Mesendoderm (in vitro differentiated cells): ENCODE measurements around the gene CMPK2. TPM values are rescaled to one million over a fixed set of nuclear protein-coding genes. Genes with fewer than 3 reads are reported as not detected.

ENCODE experiments used
- DNase-seq: peaks from one replicate; pipeline ENCODE4 v3.0.0; 2013
- H2AK5ac ChIP-seq: 2 replicates; pipeline ENCODE4 v1.6.1; 2013; ENCODE audit warnings: low read length, inconsistent platforms
- H2BK120ac ChIP-seq: 2 replicates; pipeline ENCODE4 v1.6.1; 2013; ENCODE audit warnings: low read depth, mild to moderate bottlenecking, low read length, moderate library complexity, mixed read lengths
- H2BK15ac ChIP-seq: replicated peaks from 2 replicates; pipeline ENCODE4 v1.6.1; 2013; ENCODE audit warnings: low read depth, mild to moderate bottlenecking, moderate library complexity
- H2BK5ac ChIP-seq: 2 replicates; pipeline ENCODE4 v1.6.1; 2013; ENCODE audit warnings: low read length, inconsistent platforms
- H3K18ac ChIP-seq: 2 replicates; pipeline ENCODE4 v1.6.1; 2013; ENCODE audit warnings: mild to moderate bottlenecking, low read length, mixed read lengths
- H3K23ac ChIP-seq: one replicate; pipeline ENCODE4 v1.6.1; 2013; ENCODE audit warnings: low read length
- H3K27ac ChIP-seq: 2 replicates; pipeline ENCODE4 v1.5.1; 2013; ENCODE audit warnings: low read depth, mild to moderate bottlenecking, inconsistent platforms, low read length, moderate library complexity
- H3K27me3 ChIP-seq: 2 replicates; pipeline ENCODE4 v1.6.1; 2013; ENCODE audit warnings: low read length, control low read depth, mild to moderate bottlenecking, inconsistent platforms; ENCODE audit not compliant: insufficient read depth, poor library complexity
- H3K36me3 ChIP-seq: 2 replicates; pipeline ENCODE4 v1.6.1; 2013; ENCODE audit warnings: low read length, inconsistent platforms; ENCODE audit not compliant: control insufficient read depth, insufficient read depth
- H3K4ac ChIP-seq: one replicate; pipeline ENCODE4 v1.6.1; 2013; ENCODE audit warnings: low read depth, mild to moderate bottlenecking, low read length, moderate library complexity
- H3K4me1 ChIP-seq: 2 replicates; pipeline ENCODE4 v1.6.1; 2013; ENCODE audit warnings: low read depth, low read length, inconsistent platforms; ENCODE audit not compliant: control insufficient read depth
- H3K4me2 ChIP-seq: 2 replicates; pipeline ENCODE4 v1.6.1; 2013; ENCODE audit warnings: low read length
- H3K4me3 ChIP-seq: 2 replicates; pipeline ENCODE4 v1.5.1; 2013; ENCODE audit warnings: mild to moderate bottlenecking, low read length
- H3K56ac ChIP-seq: one replicate; pipeline ENCODE4 v1.6.1; 2013; ENCODE audit warnings: low read length
- H3K79me1 ChIP-seq: 2 replicates; pipeline ENCODE4 v1.6.1; 2013; ENCODE audit warnings: low read length, inconsistent platforms
- H3K79me2 ChIP-seq: 2 replicates; pipeline ENCODE4 v1.6.1; 2013; ENCODE audit warnings: mild to moderate bottlenecking, low read length; ENCODE audit not compliant: control insufficient read depth, insufficient read depth
- H3K9ac ChIP-seq: 2 replicates; pipeline ENCODE4 v1.6.1; 2013; ENCODE audit warnings: low read length, inconsistent platforms
- H4K5ac ChIP-seq: one replicate; pipeline ENCODE4 v1.6.1; 2013; ENCODE audit warnings: low read length
- H4K8ac ChIP-seq: one replicate; pipeline ENCODE4 v1.6.1; 2013; ENCODE audit warnings: low read depth, mild to moderate bottlenecking, control low read depth, low read length, moderate library complexity
- WGBS: extraction: QIAGEN DNeasy Blood & Tissue Kit; methylation state at CpG from one replicate; pipeline ENCODE4 v1.1.7; 2013; ENCODE audit warnings: low lambda C conversion rate, missing lambda C conversion rate; ENCODE audit not compliant: insufficient coverage; ENCODE audit errors: extremely low coverage; 5-methylcytosine and 5-hydroxymethylcytosine counted together
- polyA plus RNA-seq, 2 experiments: library from polyadenylated mRNA; stranded (reverse); fragments of 200-250 nt; gene quantifications; one replicate each; pipeline ENCODE4 v1.2.3, GENCODE V29; 2013

CMPK2 gene
- 0.42 TPM for polyA plus RNA-seq (2013, experiment 1 of 2)
- 0.41 TPM for polyA plus RNA-seq (2013, experiment 2 of 2)

- no peak within 1 kb of the TSS for H2BK120ac ChIP-seq
- peak within 1 kb of the TSS; percentile 29 for H3K18ac ChIP-seq
- H3K27me3 ChIP-seq, result no peaks in the 10 kb centered on the region
- H2AK5ac ChIP-seq, result no peak within 1 kb of the TSS
- no peak within 1 kb of the TSS for H4K8ac ChIP-seq
- no peak within 1 kb of the TSS for H3K4ac ChIP-seq
- H3K79me2 ChIP-seq, result no peaks in the 10 kb centered on the region
- peak within 1 kb of the TSS; percentile 22 for H3K4me3 ChIP-seq
- H2BK15ac ChIP-seq, result no peak within 1 kb of the TSS
- DNase-seq, result peak; percentile 65
- H3K4me2 ChIP-seq, result peak within 1 kb of the TSS; percentile 91
- no peaks in the 10 kb centered on the region for H3K79me1 ChIP-seq
- no peak within 1 kb of the TSS for H2BK5ac ChIP-seq
- no peak within 1 kb of the TSS for H3K27ac ChIP-seq
- no CpG with 5 or more reads among the region's 115 CpGs for WGBS
- no peaks in the 10 kb centered on the region for H3K4me1 ChIP-seq
- peak within 1 kb of the TSS; percentile 57 for H3K9ac ChIP-seq
- peak within 1 kb of the TSS; percentile 75 for H3K56ac ChIP-seq
- H3K23ac ChIP-seq, result peak within 1 kb of the TSS; percentile 80
- no peaks in the 10 kb centered on the region for H3K36me3 ChIP-seq
- H4K5ac ChIP-seq, result no peak within 1 kb of the TSS
Measured at GRCh38 chr2:6865346-6866274, at the start of gene CMPK2. TSS of gene CMPK2 (minus strand) at chr2:6865907. CDS start at chr2:6865696, 211 bp downstream.

GRCh38 chr2:6915399-6915798 lies 49.7 kb upstream of the CMPK2 start:
- DNase-seq, result no peak
- Histone ChIP-seq H3K36me3 (no peaks in the 10 kb centered on the region), H2BK15ac (no peak overlapping the region), H3K56ac (no peak overlapping the region), H2BK5ac (no peak overlapping the region), H3K4ac (no peak overlapping the region), H2AK5ac (no peak overlapping the region), H4K5ac (no peak overlapping the region), H3K4me2 (no peak overlapping the region), H3K4me1 (peaks cover 4% of the 10 kb centered on the region), H3K18ac (no peak overlapping the region), H3K23ac (no peak overlapping the region), H3K4me3 (no peak overlapping the region), H2BK120ac (no peak overlapping the region), H3K79me2 (no peaks in the 10 kb centered on the region), H3K27ac (no peak overlapping the region), H3K27me3 (no peaks in the 10 kb centered on the region), H3K79me1 (peaks cover 2% of the 10 kb centered on the region), H4K8ac (no peak overlapping the region), H3K9ac (no peak overlapping the region)
- WGBS, result no CpG with 5 or more reads among the region's 2 CpGs

GRCh38 chr2:6914828-6915227 lies 49.1 kb upstream of the CMPK2 start:
- Histone ChIP-seq H4K8ac (no peak overlapping the region), H3K4ac (no peak overlapping the region), H3K23ac (no peak overlapping the region), H3K36me3 (no peaks in the 10 kb centered on the region), H3K27ac (no peak overlapping the region), H3K4me3 (no peak overlapping the region), H4K5ac (no peak overlapping the region), H2BK5ac (no peak overlapping the region), H3K18ac (no peak overlapping the region), H3K27me3 (no peaks in the 10 kb centered on the region), H3K79me1 (peaks cover 2% of the 10 kb centered on the region), H3K79me2 (no peaks in the 10 kb centered on the region), H3K4me2 (no peak overlapping the region), H2BK120ac (no peak overlapping the region), H3K56ac (no peak overlapping the region), H3K4me1 (peaks cover 4% of the 10 kb centered on the region), H2AK5ac (no peak overlapping the region), H3K9ac (no peak overlapping the region), H2BK15ac (no peak overlapping the region)
- no CpG with 5 or more reads among the region's 3 CpGs for WGBS
- DNase-seq, result no peak

GRCh38 chr2:6913415-6914157 lies 47.9 kb upstream of the CMPK2 start:
- Histone ChIP-seq H3K4me2 (no peak overlapping the region), H3K79me2 (no peaks in the 10 kb centered on the region), H4K5ac (no peak overlapping the region), H3K27me3 (no peaks in the 10 kb centered on the region), H3K4ac (no peak overlapping the region), H3K27ac (no peak overlapping the region), H3K9ac (no peak overlapping the region), H2BK120ac (no peak overlapping the region), H2BK5ac (no peak overlapping the region), H3K4me3 (no peak overlapping the region), H2AK5ac (no peak overlapping the region), H3K23ac (no peak overlapping the region), H3K56ac (no peak overlapping the region), H3K18ac (no peak overlapping the region), H2BK15ac (no peak overlapping the region), H3K4me1 (no peaks in the 10 kb centered on the region), H3K79me1 (no peaks in the 10 kb centered on the region), H3K36me3 (no peaks in the 10 kb centered on the region), H4K8ac (no peak overlapping the region)
- no CpG with 5 or more reads among the region's 9 CpGs for WGBS
- no peak for DNase-seq

GRCh38 chr2:6911721-6912120 lies 46.0 kb upstream of the CMPK2 start:
- Histone ChIP-seq H4K8ac (no peak overlapping the region), H2BK5ac (no peak overlapping the region), H3K4ac (no peak overlapping the region), H3K4me2 (no peak overlapping the region), H4K5ac (no peak overlapping the region), H3K27ac (no peak overlapping the region), H3K79me1 (no peaks in the 10 kb centered on the region), H3K18ac (no peak overlapping the region), H3K27me3 (no peaks in the 10 kb centered on the region), H3K9ac (no peak overlapping the region), H3K4me1 (no peaks in the 10 kb centered on the region), H3K56ac (no peak overlapping the region), H2BK120ac (no peak overlapping the region), H3K36me3 (no peaks in the 10 kb centered on the region), H2AK5ac (no peak overlapping the region), H2BK15ac (no peak overlapping the region), H3K79me2 (no peaks in the 10 kb centered on the region), H3K4me3 (no peak overlapping the region), H3K23ac (no peak overlapping the region)
- no peak for DNase-seq
